GM23338 (cell line): ENCODE results near the gene RAB33B. TPM values are rescaled to one million over a fixed set of nuclear protein-coding genes. Genes with fewer than 3 reads are reported as not detected.

Experiments
- ATAC-seq: fragments of 200-7000 bp; cut with Tn5 transposase; 3 replicates; pipeline ENCODE4 v1.9.1; 2020
- DNase-seq: peaks from one replicate; pipeline ENCODE4 v3.0.0-alpha.2; 2015; ENCODE audit warnings: low spot score
- H2AFZ ChIP-seq: fragments of 200-600 bp; sonication (generic); 2 replicates; pipeline ENCODE4 v1.8.0; 2016; ENCODE audit warnings: antibody characterized with exemption, mild to moderate bottlenecking, moderate library complexity
- H3F3A ChIP-seq: fragments of 200-600 bp; sonication (generic); replicated peaks from 2 replicates; pipeline ENCODE4 v1.8.0; 2017; ENCODE audit warnings: antibody characterized with exemption, mixed run types, low read depth
- H3K27ac ChIP-seq: fragments of 200-600 bp; sonication (generic); 2 replicates; pipeline ENCODE4 v1.6.1; 2016; ENCODE audit warnings: low read depth
- H3K27me3 ChIP-seq: fragments of 200-600 bp; sonication (generic); 2 replicates; pipeline ENCODE4 v1.8.0; 2016; ENCODE audit warnings: mild to moderate bottlenecking, mixed run types, moderate library complexity; ENCODE audit not compliant: insufficient read depth
- H3K36me3 ChIP-seq: fragments of 200-600 bp; sonication (generic); 2 replicates; pipeline ENCODE4 v1.8.0; 2016; ENCODE audit warnings: mild to moderate bottlenecking; ENCODE audit not compliant: insufficient read depth
- H3K4me1 ChIP-seq: fragments of 200-600 bp; sonication (generic); 2 replicates; pipeline ENCODE4 v1.8.0; 2016; ENCODE audit warnings: mild to moderate bottlenecking, moderate library complexity; ENCODE audit not compliant: insufficient read depth
- H3K4me2 ChIP-seq: fragments of 200-600 bp; sonication (generic); 2 replicates; pipeline ENCODE4 v1.7.1; 2017; ENCODE audit warnings: mixed run types
- H3K4me3 ChIP-seq: fragments of 200-600 bp; sonication (generic); 2 replicates; pipeline ENCODE4 v1.6.1; 2016; ENCODE audit warnings: mixed run types
- H3K79me2 ChIP-seq: fragments of 200-600 bp; sonication (generic); replicated peaks from 2 replicates; pipeline ENCODE4 v1.8.0; 2017; ENCODE audit warnings: mild to moderate bottlenecking; ENCODE audit not compliant: insufficient read depth
- H3K9me2 ChIP-seq: fragments of 200-600 bp; sonication (generic); 2 replicates; pipeline ENCODE4 v1.8.0; 2017; ENCODE audit not compliant: insufficient read depth
- H4K20me1 ChIP-seq: fragments of 200-600 bp; sonication (generic); replicated peaks from 2 replicates; pipeline ENCODE4 v1.8.0; 2017; ENCODE audit warnings: mild to moderate bottlenecking; ENCODE audit not compliant: insufficient read depth
- H3K27ac Mint-ChIP-seq: 2 replicates; pipeline ENCODE4 v1.8.0; 2020; ENCODE audit warnings: inconsistent platforms, mild to moderate bottlenecking, moderate library complexity, mixed read lengths
- H3K27me3 Mint-ChIP-seq: 3 replicates; pipeline ENCODE4 v1.8.0; 2022; ENCODE audit warnings: low read depth, mild to moderate bottlenecking, moderate library complexity, mixed read lengths, inconsistent platforms; ENCODE audit not compliant: insufficient read depth, poor library complexity
- H3K36me3 Mint-ChIP-seq: 3 replicates; pipeline ENCODE4 v1.8.0; 2021; ENCODE audit warnings: low read depth, mild to moderate bottlenecking, inconsistent platforms, moderate library complexity, mixed read lengths
- H3K4me1 Mint-ChIP-seq: 3 replicates; pipeline ENCODE4 v1.8.0; 2020; ENCODE audit warnings: mild to moderate bottlenecking, inconsistent platforms, mixed read lengths
- H3K4me3 Mint-ChIP-seq: 3 replicates; pipeline ENCODE4 v1.8.0; 2021; ENCODE audit warnings: moderate library complexity, mild to moderate bottlenecking, inconsistent platforms, mixed read lengths
- H3K9me3 Mint-ChIP-seq: 3 replicates; pipeline ENCODE4 v1.8.0; 2020; ENCODE audit warnings: moderate library complexity, mild to moderate bottlenecking, inconsistent platforms, mixed read lengths
- CREB1 ChIP-seq: fragments of 250-450 bp; sonication (Bioruptor Pico); IDR thresholded peaks from 2 replicates; pipeline ENCODE4 v1.5.0; 2020; ENCODE audit warnings: low read depth, mild to moderate bottlenecking, moderate library complexity
- EZH2 ChIP-seq: fragments of 200-600 bp; sonication (generic); IDR thresholded peaks from one replicate; pipeline ENCODE4 v1.8.0; 2017; ENCODE audit warnings: antibody characterized with exemption, mild to moderate bottlenecking, low read depth; ENCODE audit not compliant: unreplicated experiment
- JUNB ChIP-seq: IDR thresholded peaks from one replicate; pipeline ENCODE4 v1.6.1; 2016; ENCODE audit warnings: antibody characterized with exemption; ENCODE audit not compliant: unreplicated experiment
- NANOG ChIP-seq: IDR thresholded peaks from 2 replicates; pipeline ENCODE4 v1.6.1; 2016; ENCODE audit warnings: antibody characterized with exemption, borderline replicate concordance
- STAT1 ChIP-seq: IDR thresholded peaks from one replicate; pipeline ENCODE4 v1.6.1; 2016; ENCODE audit warnings: antibody characterized with exemption; ENCODE audit not compliant: unreplicated experiment
- ZNF114 ChIP-seq: fragments of 250-450 bp; sonication (Bioruptor Pico); IDR thresholded peaks from 2 replicates; pipeline ENCODE4 v1.5.0; 2020; ENCODE audit warnings: mild to moderate bottlenecking, moderate library complexity
- ZNF331 ChIP-seq: fragments of 250-450 bp; sonication (Bioruptor Pico); IDR thresholded peaks from 2 replicates; pipeline ENCODE4 v1.5.0; 2020; ENCODE audit warnings: low read depth, mild to moderate bottlenecking, moderate library complexity
- ZNF462 ChIP-seq: fragments of 250-450 bp; sonication (Bioruptor Pico); IDR thresholded peaks from 2 replicates; pipeline ENCODE4 v1.5.0; 2020; ENCODE audit warnings: mild to moderate bottlenecking, moderate library complexity
- polyA plus RNA-seq: library from polyadenylated mRNA; unstranded; fragments of >200 nt; fragmentation: Nextera tagmentation; extraction: Ambion mirVana; gene quantifications from 2 replicates; pipeline ENCODE4 v1.2.1, GENCODE V29; 2016
- total RNA-seq: library from RNA; depleted of rRNA; stranded (reverse); fragments of >200 nt; shearing (Covaris generic); gene quantifications from 2 replicates; pipeline ENCODE4 v1.2.3, GENCODE V29; 2014
- TF ChIP-seq, protein P1 (sequence below): IDR thresholded peaks from 2 replicates; pipeline ENCODE4 v1.6.1; 2016; ENCODE audit warnings: antibody characterized with exemption
- TF ChIP-seq, protein P2 (sequence below), 2 experiments: fragments of 200-600 bp in 1 of 2; sonication (generic) in 1 of 2; conservative IDR thresholded peaks; 2 replicates each; pipeline versions ENCODE4 v1.5.1 to v1.6.1; 2016 to 2017; ENCODE audit warnings: antibody characterized with exemption in 2 of 2, low read depth in 2 of 2, mild to moderate bottlenecking in 2 of 2, moderate library complexity in 1 of 2

Gene RAB33B
- total and polyA plus RNA-seq, 2 experiments from 2014 or later, result 9.9 to 17.5 TPM

GRCh38 chr4:139509727-139510410 lies 55.9 kb downstream of the RAB33B start:
- no peaks in the 10 kb centered on the region for H3K9me2 ChIP-seq
- no peaks in the 10 kb centered on the region for H3K27me3 ChIP-seq
- ATAC-seq (peak; percentile 96), DNase-seq (peak; percentile 79)
- no peaks in the 10 kb centered on the region for H3K79me2 ChIP-seq
- Mint-ChIP-seq H3K27me3 (peaks cover 6% of the 10 kb centered on the region), H3K27ac (peak overlapping the region; percentile 81; the same call in 1 of the 2 replicates), H3K36me3 (no peaks in the 10 kb centered on the region), H3K9me3 (no peaks in the 10 kb centered on the region), H3K4me3 (no peak overlapping the region), H3K4me1 (peaks cover 23% of the 10 kb centered on the region)
- H3K4me1 ChIP-seq, result 0 out of 2 replicates have a peak, but pooled peaks cover 3% of the 10 kb centered on the region
- H3K36me3 ChIP-seq, result no peaks in the 10 kb centered on the region
- no peak overlapping the region for H3K4me3 ChIP-seq
- H3F3A ChIP-seq, result no peaks in the 10 kb centered on the region
- TF ChIP-seq, protein P1, sequence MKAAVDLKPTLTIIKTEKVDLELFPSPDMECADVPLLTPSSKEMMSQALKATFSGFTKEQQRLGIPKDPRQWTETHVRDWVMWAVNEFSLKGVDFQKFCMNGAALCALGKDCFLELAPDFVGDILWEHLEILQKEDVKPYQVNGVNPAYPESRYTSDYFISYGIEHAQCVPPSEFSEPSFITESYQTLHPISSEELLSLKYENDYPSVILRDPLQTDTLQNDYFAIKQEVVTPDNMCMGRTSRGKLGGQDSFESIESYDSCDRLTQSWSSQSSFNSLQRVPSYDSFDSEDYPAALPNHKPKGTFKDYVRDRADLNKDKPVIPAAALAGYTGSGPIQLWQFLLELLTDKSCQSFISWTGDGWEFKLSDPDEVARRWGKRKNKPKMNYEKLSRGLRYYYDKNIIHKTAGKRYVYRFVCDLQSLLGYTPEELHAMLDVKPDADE, result no peak
- TF ChIP-seq, protein P2, sequence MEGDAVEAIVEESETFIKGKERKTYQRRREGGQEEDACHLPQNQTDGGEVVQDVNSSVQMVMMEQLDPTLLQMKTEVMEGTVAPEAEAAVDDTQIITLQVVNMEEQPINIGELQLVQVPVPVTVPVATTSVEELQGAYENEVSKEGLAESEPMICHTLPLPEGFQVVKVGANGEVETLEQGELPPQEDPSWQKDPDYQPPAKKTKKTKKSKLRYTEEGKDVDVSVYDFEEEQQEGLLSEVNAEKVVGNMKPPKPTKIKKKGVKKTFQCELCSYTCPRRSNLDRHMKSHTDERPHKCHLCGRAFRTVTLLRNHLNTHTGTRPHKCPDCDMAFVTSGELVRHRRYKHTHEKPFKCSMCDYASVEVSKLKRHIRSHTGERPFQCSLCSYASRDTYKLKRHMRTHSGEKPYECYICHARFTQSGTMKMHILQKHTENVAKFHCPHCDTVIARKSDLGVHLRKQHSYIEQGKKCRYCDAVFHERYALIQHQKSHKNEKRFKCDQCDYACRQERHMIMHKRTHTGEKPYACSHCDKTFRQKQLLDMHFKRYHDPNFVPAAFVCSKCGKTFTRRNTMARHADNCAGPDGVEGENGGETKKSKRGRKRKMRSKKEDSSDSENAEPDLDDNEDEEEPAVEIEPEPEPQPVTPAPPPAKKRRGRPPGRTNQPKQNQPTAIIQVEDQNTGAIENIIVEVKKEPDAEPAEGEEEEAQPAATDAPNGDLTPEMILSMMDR (conservative IDR thresholded peaks at IDR 0.05; ENCODE audit: low read depth in 2 of 2), result peak; percentile 73 to 94
- H3K27ac ChIP-seq, result no peak overlapping the region
- H3K4me2 ChIP-seq, result no peak overlapping the region
- no peaks in the 10 kb centered on the region for H4K20me1 ChIP-seq
- no peak overlapping the region for H2AFZ ChIP-seq

- Mint-ChIP-seq H3K4me1 (peaks cover 23% of the 10 kb centered on the region), H3K4me3 (no peak overlapping the region), H3K9me3 (no peaks in the 10 kb centered on the region), H3K27me3 (peaks cover 6% of the 10 kb centered on the region), H3K27ac (no peak overlapping the region), H3K36me3 (no peaks in the 10 kb centered on the region)
- Histone ChIP-seq H2AFZ (no peak overlapping the region), H3K4me1 (0 out of 2 replicates have a peak, but pooled peaks cover 3% of the 10 kb centered on the region), H3F3A (no peaks in the 10 kb centered on the region), H3K36me3 (no peaks in the 10 kb centered on the region), H3K4me3 (no peak overlapping the region), H3K27me3 (no peaks in the 10 kb centered on the region), H3K79me2 (no peaks in the 10 kb centered on the region), H3K9me2 (no peaks in the 10 kb centered on the region), H3K27ac (no peak overlapping the region), H4K20me1 (no peaks in the 10 kb centered on the region), H3K4me2 (no peak overlapping the region)
- ATAC-seq (no peak), DNase-seq (no peak)
- TF ChIP-seq JUNB (no peak), EZH2 (no peak), ZNF462 (CRISPR knock-in tag) (no peak), CREB1 (CRISPR knock-in tag) (no peak), ZNF331 (no peak), STAT1 (no peak), ZNF114 (CRISPR knock-in tag) (no peak), NANOG (no peak)
- TF ChIP-seq, protein P1, result no peak
These were observed 57.4 kb downstream of the RAB33B start for GRCh38 chr4:139511320-139511719.
